Stomach (tissue), 4 donors: ENCODE results near the gene VSTM4.

ENCODE experiments used
- EP300 ChIP-seq: sonication (generic); formaldehyde crosslinking; IDR thresholded peaks from one replicate; pipeline ENCODE4 v1.6.1; 2017; ENCODE audit warnings: antibody characterized with exemption
- POLR2A ChIP-seq, 4 donors: fragments of 450-650 bp; IDR thresholded peaks; one replicate each; pipeline ENCODE4 v1.6.1; 2016; ENCODE audit warnings: antibody characterized with exemption in 4 of 4, control low read depth in 2 of 4, mild to moderate bottlenecking in 1 of 4, moderate library complexity in 1 of 4
- POLR2AphosphoS5 ChIP-seq, 3 donors: sonication (generic); formaldehyde crosslinking; IDR thresholded peaks; one replicate each; pipeline ENCODE4 v1.6.1; 2016; ENCODE audit warnings: antibody characterized with exemption in 3 of 3
- TF ChIP-seq, protein P1 (sequence below), 7 experiments: fragments of 450-650 bp in 4 of 7; fragments of 200-600 bp in 3 of 7; sonication (generic) in 3 of 7; IDR thresholded peaks; one replicate each; pipeline ENCODE4 v1.5.1; 2016 to 2019; ENCODE audit warnings: antibody characterized with exemption in 7 of 7, control low read depth in 2 of 7, mild to moderate bottlenecking in 1 of 7

DNA sequence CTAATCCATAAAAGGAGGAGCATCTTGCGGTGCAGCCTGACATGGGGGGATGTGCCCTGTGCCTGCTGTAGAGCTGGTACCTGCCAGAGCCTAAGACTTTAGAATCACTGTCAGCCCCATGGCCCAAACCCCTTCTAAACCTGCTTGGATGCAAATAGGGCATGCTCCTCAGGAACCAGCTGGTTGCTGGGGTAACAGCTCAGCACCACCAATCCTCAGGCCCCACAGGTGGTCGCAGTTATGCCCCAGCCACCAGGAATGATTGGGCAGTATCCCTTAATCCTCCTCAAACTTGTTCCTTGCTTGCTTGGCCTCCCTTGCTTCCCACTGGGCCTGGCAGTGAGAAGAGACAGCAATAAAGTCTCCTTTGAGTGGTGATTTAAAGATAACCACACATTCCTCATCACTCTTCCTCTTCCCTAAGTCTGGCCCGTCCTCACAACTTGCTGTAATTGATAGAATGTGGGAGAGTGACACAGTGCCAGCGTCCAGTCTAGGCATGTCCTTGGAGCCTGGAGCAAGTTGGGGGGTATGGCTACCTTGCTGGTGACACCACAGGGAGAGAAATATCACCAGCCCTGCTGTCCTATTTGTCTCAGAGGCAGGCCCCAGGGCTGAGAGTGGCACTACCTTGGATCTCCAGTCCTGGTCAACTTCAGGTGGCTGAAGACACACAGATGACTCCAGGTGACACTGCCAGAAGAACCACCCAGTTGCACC, 43.0 kb downstream of the VSTM4 start:
- TF ChIP-seq POLR2AphosphoS5 (IDR thresholded peaks at IDR 0.05): no peak
- TF ChIP-seq, protein P1, sequence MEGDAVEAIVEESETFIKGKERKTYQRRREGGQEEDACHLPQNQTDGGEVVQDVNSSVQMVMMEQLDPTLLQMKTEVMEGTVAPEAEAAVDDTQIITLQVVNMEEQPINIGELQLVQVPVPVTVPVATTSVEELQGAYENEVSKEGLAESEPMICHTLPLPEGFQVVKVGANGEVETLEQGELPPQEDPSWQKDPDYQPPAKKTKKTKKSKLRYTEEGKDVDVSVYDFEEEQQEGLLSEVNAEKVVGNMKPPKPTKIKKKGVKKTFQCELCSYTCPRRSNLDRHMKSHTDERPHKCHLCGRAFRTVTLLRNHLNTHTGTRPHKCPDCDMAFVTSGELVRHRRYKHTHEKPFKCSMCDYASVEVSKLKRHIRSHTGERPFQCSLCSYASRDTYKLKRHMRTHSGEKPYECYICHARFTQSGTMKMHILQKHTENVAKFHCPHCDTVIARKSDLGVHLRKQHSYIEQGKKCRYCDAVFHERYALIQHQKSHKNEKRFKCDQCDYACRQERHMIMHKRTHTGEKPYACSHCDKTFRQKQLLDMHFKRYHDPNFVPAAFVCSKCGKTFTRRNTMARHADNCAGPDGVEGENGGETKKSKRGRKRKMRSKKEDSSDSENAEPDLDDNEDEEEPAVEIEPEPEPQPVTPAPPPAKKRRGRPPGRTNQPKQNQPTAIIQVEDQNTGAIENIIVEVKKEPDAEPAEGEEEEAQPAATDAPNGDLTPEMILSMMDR (IDR thresholded peaks at IDR 0.05): no peak
- no peak for TF ChIP-seq POLR2A (IDR thresholded peaks at IDR 0.05)
- no peak for TF ChIP-seq EP300
